ENCODE measurements around the gene MAPK7.

DNA sequence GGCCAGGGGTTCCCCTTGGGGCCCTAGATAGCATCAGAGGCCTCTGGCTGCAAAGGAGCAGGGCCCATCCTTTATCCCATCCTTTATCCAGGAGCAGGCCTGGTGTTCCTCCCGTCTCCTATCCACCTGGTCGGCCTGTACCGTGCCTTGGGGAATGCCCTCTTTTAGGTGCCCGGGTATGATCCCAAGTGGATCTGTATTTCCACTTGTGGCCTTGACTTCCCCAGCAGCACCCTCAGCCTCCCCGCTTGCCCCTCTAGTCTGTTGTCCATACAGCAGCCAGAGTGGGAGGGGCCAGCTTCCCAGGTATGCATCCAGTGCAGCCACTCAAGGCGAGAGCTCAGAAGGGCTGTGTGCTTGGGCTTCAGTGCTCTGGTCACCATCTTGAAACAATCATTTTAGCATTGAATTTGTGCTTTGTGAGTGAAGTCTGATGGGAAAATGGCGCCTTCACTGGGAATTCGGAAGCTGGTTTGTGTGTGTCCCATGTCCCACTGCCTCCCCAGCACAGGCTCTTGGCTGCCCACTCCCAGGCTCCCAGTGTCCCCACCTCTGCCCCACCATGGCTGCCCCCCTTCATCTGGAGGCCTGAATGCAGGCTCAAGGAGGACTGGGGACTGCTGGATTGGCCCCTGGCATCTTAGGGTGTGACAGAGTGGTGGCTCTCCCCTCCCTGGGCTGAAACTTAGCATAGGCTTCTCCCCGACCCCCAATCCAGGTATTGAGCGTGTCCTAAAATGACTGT lies 29.5 kb downstream of the MAPK7 start:
- no peak for TF ChIP-seq POLR2A (IDR thresholded peaks at IDR 0.05; ENCODE audit: low read length)
- TF ChIP-seq HDAC2 (IDR thresholded peaks at IDR 0.05): no peak
- TF ChIP-seq CTCF (IDR thresholded peaks at IDR 0.05): no peak
- no peak for TF ChIP-seq MAFK (IDR thresholded peaks at IDR 0.05; ENCODE audit: partially characterized antibody)
- no peak for TF ChIP-seq HOXA7 (CRISPR knock-in tag; IDR thresholded peaks at IDR 0.05)
- no peak for TF ChIP-seq KDM5A (IDR thresholded peaks at IDR 0.05)
- TF ChIP-seq NR3C1 (IDR thresholded peaks at IDR 0.05): no peak
- TF ChIP-seq USF2 (IDR thresholded peaks at IDR 0.05): no peak
- no peak for TF ChIP-seq REST (IDR thresholded peaks at IDR 0.05)
- no peak for TF ChIP-seq ZFP36 (IDR thresholded peaks at IDR 0.05; ENCODE audit: borderline replicate concordance, partially characterized antibody)
